OCI-LY7 (cell line): ENCODE results near the gene AGMO.

ENCODE experiments used
- EZH2phosphoT487 ChIP-seq: fragments of 200-600 bp; sonication (generic); IDR thresholded peaks from 2 replicates; pipeline ENCODE4 v1.6.1; 2018; ENCODE audit warnings: low read depth, borderline replicate concordance, mild to moderate bottlenecking, mixed run types, antibody characterized with exemption, low read length, moderate library complexity, mixed read lengths
- TF ChIP-seq, protein P1 (sequence below): fragments of 200-600 bp; sonication (generic); conservative IDR thresholded peaks from 2 replicates; pipeline ENCODE4 v1.5.1; 2014; ENCODE audit warnings: mild to moderate bottlenecking, antibody characterized with exemption, low read length, moderate library complexity, mixed read lengths

GRCh38 chr7:15168489-15168888 is 393.3 kb downstream of the AGMO start:
- TF ChIP-seq EZH2phosphoT487: no peak
- TF ChIP-seq, protein P1, sequence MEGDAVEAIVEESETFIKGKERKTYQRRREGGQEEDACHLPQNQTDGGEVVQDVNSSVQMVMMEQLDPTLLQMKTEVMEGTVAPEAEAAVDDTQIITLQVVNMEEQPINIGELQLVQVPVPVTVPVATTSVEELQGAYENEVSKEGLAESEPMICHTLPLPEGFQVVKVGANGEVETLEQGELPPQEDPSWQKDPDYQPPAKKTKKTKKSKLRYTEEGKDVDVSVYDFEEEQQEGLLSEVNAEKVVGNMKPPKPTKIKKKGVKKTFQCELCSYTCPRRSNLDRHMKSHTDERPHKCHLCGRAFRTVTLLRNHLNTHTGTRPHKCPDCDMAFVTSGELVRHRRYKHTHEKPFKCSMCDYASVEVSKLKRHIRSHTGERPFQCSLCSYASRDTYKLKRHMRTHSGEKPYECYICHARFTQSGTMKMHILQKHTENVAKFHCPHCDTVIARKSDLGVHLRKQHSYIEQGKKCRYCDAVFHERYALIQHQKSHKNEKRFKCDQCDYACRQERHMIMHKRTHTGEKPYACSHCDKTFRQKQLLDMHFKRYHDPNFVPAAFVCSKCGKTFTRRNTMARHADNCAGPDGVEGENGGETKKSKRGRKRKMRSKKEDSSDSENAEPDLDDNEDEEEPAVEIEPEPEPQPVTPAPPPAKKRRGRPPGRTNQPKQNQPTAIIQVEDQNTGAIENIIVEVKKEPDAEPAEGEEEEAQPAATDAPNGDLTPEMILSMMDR: no peak
